HG02973 (cell line): ENCODE measurements around the gene NECAB2.

Source experiments
- ATAC-seq: cut with Tn5 transposase; IDR thresholded peaks from one replicate; pipeline ENCODE4 v1.9.1; 2021; ENCODE audit warnings: moderate library complexity; ENCODE audit not compliant: unreplicated experiment

Gene NECAB2

DNA sequence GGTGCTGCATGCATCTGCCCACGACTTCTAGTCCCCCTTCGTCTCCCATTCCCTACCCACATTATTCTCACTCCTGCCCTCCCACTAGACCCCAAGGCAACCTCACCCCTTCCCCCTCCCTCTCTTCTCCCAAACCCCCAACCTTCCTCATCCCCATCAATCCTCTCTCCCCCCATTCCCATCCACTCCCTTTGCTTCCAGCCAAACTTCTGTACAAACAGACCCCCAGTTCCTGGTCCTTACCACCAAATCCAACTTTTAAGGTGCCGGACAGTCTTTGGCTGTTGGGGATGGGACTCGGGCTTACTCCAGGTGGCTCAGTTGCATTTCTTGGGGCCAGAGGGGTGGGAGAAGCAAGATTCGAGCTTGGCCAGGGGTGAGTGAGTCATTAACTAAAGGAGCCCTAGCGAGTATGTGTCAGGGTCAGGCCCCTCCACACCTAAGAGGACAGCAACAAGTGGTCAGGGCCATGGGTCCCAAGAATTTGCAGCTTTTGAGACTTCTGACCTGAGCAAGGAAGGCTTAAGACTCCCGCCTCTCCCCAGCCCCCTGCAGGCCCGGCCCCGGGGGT, 74.3 kb downstream of the NECAB2 start, which contains the start of gene SLC38A8:
SLC38A8 (minus strand) TSS at position 488 of the 571 bp plus-strand sequence. CDS start 638 bp downstream, outside the sequence.
- no peak for ATAC-seq

DNA sequence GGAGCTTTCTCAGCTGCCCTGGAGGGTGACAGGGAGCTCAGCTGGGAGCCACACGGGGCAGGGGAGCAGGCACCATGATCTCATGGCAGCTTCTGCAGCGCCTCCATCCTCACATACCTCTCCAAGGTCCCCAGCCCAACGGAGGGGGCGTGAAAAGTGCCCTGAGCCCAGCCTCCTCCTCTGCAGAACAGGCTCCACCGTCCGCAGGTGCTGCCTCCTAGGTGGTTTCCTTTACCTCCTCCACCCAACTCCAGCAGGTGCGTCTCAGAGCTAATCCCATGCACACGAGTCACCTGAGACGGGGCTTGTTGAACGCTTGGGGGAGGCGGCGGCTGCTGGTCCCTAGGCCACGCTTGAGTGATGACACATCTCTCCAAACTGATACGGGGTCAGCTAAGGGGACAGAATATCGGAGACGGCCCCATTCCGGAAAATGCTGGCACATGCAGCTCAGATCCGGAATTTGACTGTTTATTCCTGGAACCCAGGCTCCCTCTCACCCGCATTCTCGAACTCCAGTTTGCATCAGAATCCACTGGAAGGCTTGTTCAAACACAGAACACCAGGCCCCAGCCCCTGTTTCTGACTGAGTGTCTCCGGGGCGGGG, 74.9 kb downstream of the NECAB2 start:
- no peak for ATAC-seq

DNA sequence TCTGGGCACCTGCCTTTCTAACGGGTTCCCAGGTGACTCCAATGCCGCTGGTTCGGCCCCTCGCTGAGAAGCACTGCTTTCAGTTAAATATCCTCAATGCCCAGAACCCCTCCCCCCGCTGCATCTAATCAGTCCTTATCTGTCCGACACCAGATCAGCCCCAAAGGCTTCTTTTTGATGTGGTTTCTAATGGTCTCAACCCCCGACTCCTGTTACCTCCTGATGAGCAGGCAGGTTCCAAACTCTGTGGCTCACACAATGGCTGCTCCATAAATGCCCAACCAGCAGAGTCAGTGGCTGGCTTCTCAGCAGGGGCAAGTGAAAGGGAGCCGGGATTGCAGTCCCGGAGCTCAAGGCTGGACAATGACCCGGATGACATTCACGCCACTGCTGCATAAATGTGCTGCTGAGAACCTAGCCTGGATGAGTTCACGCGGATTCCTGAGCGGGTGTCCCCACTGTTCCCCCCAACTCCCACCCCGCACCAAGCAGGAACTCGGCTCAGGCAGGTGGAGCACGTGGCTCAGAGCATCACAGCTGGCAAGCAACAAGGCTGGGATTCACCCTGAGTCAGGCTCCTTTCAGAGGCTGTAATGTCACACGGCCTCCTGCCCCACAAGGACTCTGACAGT, 75.6 kb downstream of the NECAB2 start:
- ATAC-seq = no peak

DNA sequence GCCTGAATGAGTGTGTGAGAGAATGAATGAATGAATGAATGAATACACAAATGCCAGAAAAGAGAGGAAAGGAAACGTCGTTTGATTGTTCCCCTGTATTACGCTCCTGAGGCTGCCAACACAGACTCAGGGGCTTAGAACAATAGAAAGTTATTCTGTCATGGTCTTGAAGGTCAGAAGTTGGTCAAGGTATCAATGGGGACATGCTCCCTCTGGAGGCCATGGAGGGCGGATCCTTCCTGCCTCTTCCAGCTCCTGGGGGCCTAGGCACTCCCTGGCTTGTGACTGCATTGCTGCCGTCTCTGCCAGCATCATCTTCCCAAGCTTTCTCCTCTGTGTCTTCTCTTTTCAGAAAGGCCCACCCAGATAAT, 76.1 kb downstream of the NECAB2 start:
- no peak for ATAC-seq

DNA sequence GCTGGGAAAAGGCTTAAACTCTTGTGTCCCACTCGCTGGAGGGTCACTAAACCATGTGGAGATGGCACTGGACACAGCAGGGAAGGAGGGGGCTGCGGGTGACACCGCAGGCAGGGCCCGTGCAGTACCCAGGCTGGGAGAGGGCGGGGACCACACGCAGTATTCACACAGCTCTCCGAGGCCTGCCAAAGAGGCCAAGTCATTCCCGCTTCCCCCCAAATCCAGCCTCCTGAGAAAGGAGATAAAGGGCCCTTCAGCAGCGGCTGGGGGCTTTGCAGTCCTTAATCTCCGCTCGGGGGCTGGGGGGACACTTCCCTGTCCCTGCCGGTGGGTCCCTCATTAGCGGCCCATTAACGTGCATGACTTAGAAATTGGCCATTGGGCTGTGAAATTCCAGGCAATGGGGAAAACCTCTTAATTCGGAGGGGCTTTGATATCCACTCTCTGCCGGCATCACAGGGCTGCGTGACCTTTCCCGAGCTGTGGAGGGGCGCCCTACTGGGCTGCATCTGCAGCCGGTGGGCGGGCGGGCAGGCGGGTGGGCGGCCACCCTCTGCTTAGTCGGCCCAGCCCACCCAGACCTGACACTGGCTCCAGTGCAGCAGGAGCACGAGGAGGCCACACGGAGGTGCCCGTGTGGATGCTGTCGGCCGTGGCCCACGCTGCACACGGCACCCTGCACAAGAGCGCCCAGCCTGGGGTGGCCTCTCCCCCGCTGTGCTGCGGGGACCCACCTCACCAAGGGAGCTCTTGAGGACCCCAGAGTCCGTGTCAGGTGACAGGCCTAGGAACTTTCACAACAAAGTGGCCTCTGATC, 77.2 kb downstream of the NECAB2 start:
- ATAC-seq = no peak

DNA sequence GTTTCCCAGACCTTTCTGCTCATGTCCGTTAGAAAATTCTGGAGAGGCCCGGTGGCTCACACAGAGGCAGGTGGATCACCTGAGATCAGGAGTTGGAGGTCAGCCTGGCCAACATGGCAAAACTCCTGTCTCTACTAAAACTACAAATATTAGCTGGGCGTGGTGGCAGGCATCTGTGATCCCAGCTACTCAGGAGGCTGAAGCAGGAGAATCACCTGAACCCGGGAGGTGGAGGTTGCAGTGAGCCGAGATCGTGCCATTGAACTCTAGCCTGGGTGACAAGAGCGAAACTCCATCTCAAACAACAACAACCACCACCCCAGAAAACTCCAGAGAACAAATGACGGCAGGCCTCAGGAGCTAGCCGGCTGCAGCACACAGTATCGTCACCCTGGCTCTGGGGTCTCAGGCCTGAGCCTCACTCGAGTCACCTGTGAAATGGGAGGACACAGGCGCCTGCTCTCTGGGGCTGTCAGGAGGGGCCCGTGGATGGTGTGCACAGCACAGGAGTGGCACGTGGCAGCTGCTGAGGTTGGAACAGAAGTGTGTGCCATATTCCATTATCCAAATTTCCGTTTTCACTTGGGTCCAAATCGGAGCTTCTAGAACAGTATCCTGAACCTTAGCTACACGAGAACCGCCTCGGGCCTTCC, 77.9 kb downstream of the NECAB2 start:
- no peak for ATAC-seq

DNA sequence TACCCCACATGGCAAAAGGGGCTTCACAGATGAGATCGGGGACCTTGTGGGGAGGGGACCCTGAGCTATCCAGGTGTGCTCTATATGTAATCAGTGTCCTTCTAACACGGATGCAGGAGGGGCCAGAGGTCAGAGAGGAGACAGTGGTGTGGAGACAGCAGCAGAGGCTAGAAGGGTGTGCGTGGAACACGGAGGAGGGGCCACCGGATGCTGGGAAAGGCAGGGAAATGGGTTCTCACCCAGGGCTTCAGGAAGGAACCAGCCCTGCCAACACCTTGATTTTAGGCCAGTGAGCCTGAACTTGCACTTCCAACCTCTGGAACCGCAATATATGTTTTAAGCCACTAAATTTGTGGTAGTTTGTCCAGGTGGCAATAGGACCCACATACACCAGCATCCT, 79.2 kb downstream of the NECAB2 start:
- ATAC-seq = no peak

DNA sequence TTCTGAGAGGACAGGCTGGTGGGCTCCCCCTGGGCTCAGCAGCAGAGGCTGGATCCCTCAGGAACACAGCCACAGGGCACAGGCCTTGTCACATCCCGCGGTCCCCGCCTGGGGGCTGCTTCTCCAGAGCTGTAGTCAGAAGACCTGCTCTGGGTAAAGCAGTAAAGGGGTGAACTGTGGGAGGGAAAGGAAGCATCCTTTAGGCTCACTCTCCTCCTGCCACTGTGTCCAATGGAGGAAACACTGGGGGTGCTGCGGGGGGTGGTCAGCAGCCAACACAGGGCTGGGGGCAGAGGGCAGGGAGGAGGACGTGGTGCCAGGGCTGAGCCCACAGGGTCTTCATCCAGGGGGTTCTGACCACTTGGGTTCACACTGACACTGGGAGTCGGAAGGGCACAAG, 79.6 kb downstream of the NECAB2 start:
- no peak for ATAC-seq

DNA sequence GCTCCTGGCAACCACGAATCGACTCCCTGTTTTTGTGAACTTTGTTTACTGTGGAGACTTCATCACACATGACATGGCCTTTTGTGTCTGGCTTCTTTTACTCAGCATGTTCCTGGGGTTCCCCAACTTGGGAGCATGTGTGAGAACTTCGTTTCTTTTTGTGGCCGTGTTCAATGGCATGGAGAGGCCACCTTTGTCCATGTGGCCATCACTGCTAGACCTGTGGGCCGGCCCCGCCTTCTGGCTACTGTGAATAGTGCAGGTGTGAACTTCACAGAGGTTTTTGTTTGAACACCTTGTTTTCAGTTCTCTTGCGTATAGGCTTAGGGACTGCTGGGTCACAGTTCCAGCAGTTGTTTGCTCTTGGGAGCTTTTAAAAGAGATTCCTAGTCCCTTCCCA, 80.2 kb downstream of the NECAB2 start:
- no peak for ATAC-seq

DNA sequence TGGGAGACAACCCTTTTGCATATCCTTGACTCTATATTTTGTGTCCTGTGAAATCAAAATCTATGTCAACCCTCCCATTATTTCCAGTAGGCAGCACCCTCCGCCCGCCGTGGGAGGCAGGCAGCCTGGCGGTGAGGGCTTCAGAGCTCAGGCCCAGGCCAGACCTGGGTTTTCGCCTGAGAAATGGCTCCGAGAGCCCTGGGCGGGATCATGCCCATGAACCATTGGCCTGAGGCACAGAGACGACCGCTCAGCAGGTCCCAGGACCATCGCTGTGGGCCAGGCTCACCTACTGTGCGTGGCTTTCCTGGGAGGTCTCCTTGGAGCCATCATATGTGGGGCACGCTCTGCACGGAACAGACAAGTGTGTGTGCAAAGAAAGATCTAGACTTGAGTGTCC, 80.8 kb downstream of the NECAB2 start:
- ATAC-seq = no peak

DNA sequence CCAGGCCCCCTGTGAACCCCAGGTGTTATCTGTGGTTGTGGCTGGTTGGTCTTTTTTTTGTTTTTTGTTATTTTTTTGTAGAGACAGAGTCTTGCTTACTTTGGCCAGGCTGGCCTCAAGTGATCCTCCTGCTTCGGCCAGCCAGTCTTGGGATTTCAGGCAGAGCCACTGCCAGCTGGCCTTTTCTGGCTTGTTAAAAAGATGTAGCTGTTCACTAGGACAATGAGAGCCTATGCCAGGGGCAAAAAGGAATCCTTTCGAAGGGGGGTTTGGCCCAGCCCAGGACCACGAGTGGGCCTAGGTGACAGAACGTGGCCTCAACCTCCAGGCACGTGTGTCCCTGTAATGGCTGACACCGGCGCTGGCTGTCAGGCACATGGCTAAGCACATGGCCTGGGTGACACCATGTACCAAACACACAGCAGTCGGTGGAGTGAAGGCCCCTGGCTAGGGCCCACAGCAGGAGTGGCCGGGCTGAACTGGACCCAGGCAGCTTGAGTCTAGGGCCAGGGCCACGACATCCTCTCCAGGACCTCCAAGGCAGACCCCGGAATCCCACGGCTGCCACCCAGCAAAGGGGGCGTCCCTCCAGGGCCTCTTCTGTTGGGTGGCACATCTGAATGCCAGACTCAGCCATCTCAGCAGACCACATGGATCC, 81.5 kb downstream of the NECAB2 start:
- ATAC-seq = no peak

DNA sequence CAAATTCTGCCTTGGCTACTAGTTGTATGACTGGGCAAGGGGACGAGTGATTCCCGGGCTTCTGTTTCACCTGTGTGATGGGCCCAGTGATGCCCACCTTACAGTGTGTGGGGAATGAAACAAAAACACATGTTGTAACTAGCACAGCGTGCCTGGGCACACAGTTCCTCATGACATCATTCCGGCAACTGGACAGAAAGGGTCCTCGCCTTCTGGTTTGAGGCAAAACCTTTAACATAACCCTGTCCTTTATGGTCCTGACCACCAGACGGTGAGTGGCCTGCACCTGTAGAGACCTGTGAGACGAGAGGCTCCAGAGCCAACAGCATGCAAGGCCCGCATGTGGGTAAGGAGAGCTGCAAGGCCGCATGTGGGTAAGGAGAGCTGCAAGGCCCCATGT, 82.3 kb downstream of the NECAB2 start:
- ATAC-seq = no peak

DNA sequence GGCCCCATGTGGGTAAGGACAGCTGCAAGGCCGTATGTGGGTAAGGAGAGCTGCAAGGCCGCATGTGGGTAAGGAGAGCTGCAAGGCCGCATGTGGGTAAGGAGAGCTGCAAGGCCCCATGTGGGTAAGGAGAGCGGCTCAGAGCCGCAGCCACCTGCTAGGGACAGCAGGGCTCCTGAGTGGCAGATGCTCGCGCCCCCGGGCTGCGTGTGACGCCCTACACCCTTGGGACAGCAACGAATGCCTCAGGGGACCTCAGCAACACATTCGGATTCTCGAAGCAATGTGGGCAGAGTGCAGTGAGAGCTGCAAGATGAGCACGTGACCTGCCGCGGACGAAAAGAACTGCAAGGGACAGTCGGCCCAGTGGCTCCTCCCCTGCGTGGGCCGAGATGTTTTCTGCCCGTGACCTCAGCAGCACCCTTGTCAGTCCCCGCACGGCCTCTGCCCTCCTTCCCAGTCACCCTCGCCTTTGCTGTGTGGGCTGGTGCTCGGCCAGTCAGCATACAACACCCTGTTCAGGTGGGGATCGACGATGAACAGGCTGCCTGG, 84.1 kb downstream of the NECAB2 start:
- ATAC-seq = no peak
